Endothelial cell of umbilical vein (primary cell): ENCODE results near the gene KRT31. TPM values are rescaled to one million over a fixed set of nuclear protein-coding genes. Genes with fewer than 3 reads are reported as not detected.
"Not testable (repeated sequence)": the region's sequence is repeated elsewhere in the genome, so short reads cannot be mapped to it uniquely, and the experiment has no call there.

ENCODE experiments used
- BruUV-seq: library from RNA; stranded (reverse); fragments of 400-500 nt; replicated peaks from 2 replicates; lab custom pipeline; 2021; lab: Mats Ljungman, UMichigan
- CTCF ChIA-PET: fragments of 300-600, 350-600 bp; sonication (Branson Sonifier 250); formaldehyde crosslinking; loops from one replicate; lab custom pipeline; 2021; ENCODE audit warnings: antibody characterized with exemption, inconsistent platforms; lab: Charles Lee
- POLR2A ChIA-PET: fragments of 300-600, 350-600 bp; sonication (Branson Sonifier 250); formaldehyde crosslinking; loops from one replicate; lab custom pipeline; 2021; ENCODE audit warnings: antibody characterized with exemption, inconsistent platforms; lab: Charles Lee
- DNase-seq: peaks from one replicate; pipeline ENCODE4 v3.0.0-alpha.2; 2011; ENCODE audit warnings: low read depth, low spot score
- FAIRE-seq: peaks from 2 replicates; lab custom pipeline; 2011; peaks lifted over from hg19 to GRCh38; lab: Jason Lieb, UNC
- H2AFZ ChIP-seq: 2 replicates; pipeline ENCODE4 v1.6.0; 2012; ENCODE audit warnings: low read depth, low read length, control low read depth, inconsistent platforms
- H3K27ac ChIP-seq: 2 replicates; pipeline ENCODE4 v1.5.1; 2011; ENCODE audit warnings: low read depth, mild to moderate bottlenecking, control low read depth, low read length, moderate library complexity; ENCODE audit not compliant: insufficient read depth
- H3K27me3 ChIP-seq, 2 experiments: 2 replicates each; pipeline versions ENCODE4 v1.6.0 to v1.6.1; 2011; ENCODE audit warnings: low read length in 2 of 2, mixed read lengths in 1 of 2; ENCODE audit not compliant: control insufficient read depth in 2 of 2, insufficient read depth in 2 of 2
- H3K36me3 ChIP-seq, 2 experiments: 2 replicates in 1 of 2; 3 replicates in 1 of 2; pipeline ENCODE4 v1.5.1; 2011; ENCODE audit warnings: low read length in 2 of 2, mild to moderate bottlenecking in 1 of 2, moderate library complexity in 1 of 2; ENCODE audit not compliant: control insufficient read depth in 2 of 2, insufficient read depth in 2 of 2; ENCODE audit errors: extremely low read depth in 1 of 2
- H3K4me1 ChIP-seq: 3 replicates; pipeline ENCODE4 v1.5.1; 2011; ENCODE audit warnings: mild to moderate bottlenecking, low read length; ENCODE audit not compliant: control insufficient read depth, insufficient read depth; ENCODE audit errors: extremely low read depth
- H3K4me2 ChIP-seq: 2 replicates; pipeline ENCODE4 v1.6.1; 2011; ENCODE audit warnings: low read length, control low read depth, mixed read lengths; ENCODE audit not compliant: insufficient read depth
- H3K4me3 ChIP-seq, 3 experiments: fragments of 200-600 bp in 1 of 3; sonication (generic), shearing (Covaris generic) in 1 of 3; replicated peaks in 1 of 3; 2 replicates each; pipeline ENCODE4 v1.5.1; 2011 to 2016; ENCODE audit warnings: control low read depth in 3 of 3, low read length in 3 of 3, mild to moderate bottlenecking in 2 of 3, inconsistent platforms in 1 of 3, low read depth in 1 of 3, moderate library complexity in 1 of 3; ENCODE audit not compliant: insufficient read depth in 1 of 3
- H3K79me2 ChIP-seq: 2 replicates; pipeline ENCODE4 v1.6.0; 2012; ENCODE audit warnings: low read length, inconsistent platforms; ENCODE audit not compliant: control insufficient read depth, insufficient read depth
- H3K9ac ChIP-seq: replicated peaks from 2 replicates; pipeline ENCODE3; 2011; ENCODE audit warnings: low read length, control low read depth; ENCODE audit not compliant: insufficient read depth; ENCODE audit errors: extremely low read depth
- H3K9me1 ChIP-seq: replicated peaks from 3 replicates; pipeline ENCODE4 v1.6.0; 2011; ENCODE audit warnings: mild to moderate bottlenecking, low read length; ENCODE audit not compliant: control insufficient read depth, insufficient read depth; ENCODE audit errors: extremely low read depth
- H3K9me3 ChIP-seq: replicated peaks from 2 replicates; pipeline ENCODE4 v1.5.1; 2012; ENCODE audit warnings: low read length, inconsistent platforms; ENCODE audit not compliant: control insufficient read depth, insufficient read depth
- H4K20me1 ChIP-seq: replicated peaks from 2 replicates; pipeline ENCODE3; 2011; ENCODE audit warnings: mild to moderate bottlenecking, low read length; ENCODE audit not compliant: control insufficient read depth, insufficient read depth; ENCODE audit errors: extremely low read depth
- JUN ChIP-seq: IDR thresholded peaks from 2 replicates; pipeline ENCODE4 v1.6.1; 2011; ENCODE audit warnings: borderline replicate concordance, low read depth; ENCODE audit not compliant: insufficient read length, insufficient read depth
- POLR2AphosphoS5 ChIP-seq: IDR thresholded peaks from 2 replicates; pipeline ENCODE4 v1.6.1; 2012; ENCODE audit warnings: low read depth, mild to moderate bottlenecking, control low read depth, low read length, moderate library complexity; ENCODE audit not compliant: insufficient read depth
- dilution Hi-C: fragments of 300-500 bp; cut with MboI; formaldehyde crosslinking; loops from one replicate; pipeline ENCODE4 v1.15.0; 2019; ENCODE audit warnings: low sequenced_read_pairs; ENCODE audit not compliant: extremely low pct_ligation_motif_present
- intact Hi-C: fragments of 100-400 bp; cut with micrococcal nuclease; formaldehyde crosslinking; loops from one replicate; pipeline ENCODE4 v1.10.0; 2022
- polyA plus RNA-seq, 4 experiments: library from polyadenylated mRNA; depleted of rRNA in 3 of 4; stranded (reverse) in 3 of 4; unstranded in 1 of 4; fragments of >200 nt; gene quantifications; 2 replicates each; pipeline versions ENCODE4 v1.2.1 to v1.2.3, GENCODE V29; 2011 to 2012; ENCODE audit warnings: missing spikeins in 1 of 4
- total RNA-seq: library from RNA; stranded (reverse); gene quantifications from 2 replicates; pipeline ENCODE4 v1.2.3, GENCODE V29; 2021

KRT31 gene
- total and polyA plus RNA-seq, 2 donors (not counting 3 experiments of a cell fraction or from before 2014, with no cell fraction given) = not detected

DNA sequence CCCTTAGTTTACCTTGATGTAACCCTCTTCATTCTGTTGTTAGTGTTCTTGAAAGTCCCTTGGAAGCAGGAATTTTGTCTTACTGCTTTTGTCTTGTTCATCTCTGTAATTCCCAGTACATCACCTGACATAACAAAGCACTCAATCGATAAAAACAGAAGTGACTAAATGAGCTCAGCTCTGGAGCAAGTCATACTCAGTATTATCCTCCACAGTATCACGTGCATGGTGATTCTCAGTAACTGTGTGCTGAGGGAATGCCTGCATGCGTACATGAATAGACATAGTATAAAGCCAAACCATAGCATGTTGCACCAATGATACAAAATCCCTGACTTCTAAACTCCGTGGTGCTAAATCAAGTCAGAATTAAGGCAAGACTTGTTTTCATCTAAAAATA, 36.2 kb upstream of the KRT31 start:
- Histone ChIP-seq H3K27me3 (peaks cover 2 to 5% of the 10 kb centered on the region in 2 experiments), H3K4me1 (no peaks in the 10 kb centered on the region), H3K27ac (no peak overlapping the region), H3K9me3 (no peaks in the 10 kb centered on the region), H3K4me2 (no peak overlapping the region), H3K79me2 (no peaks in the 10 kb centered on the region), H3K9ac (no peak overlapping the region), H2AFZ (no peak overlapping the region), H3K4me3 (no peak overlapping the region), H4K20me1 (no peaks in the 10 kb centered on the region), H3K9me1 (no peaks in the 10 kb centered on the region), H3K36me3 (no peaks in the 10 kb centered on the region)
- intact Hi-C loops (no loop called here), dilution Hi-C loops (no loop called here)
- no TSS peak for BruUV-seq
- POLR2A ChIA-PET = interaction anchor here (0.6 kb wide), 1 partner anchor 408 kb away, joined by 3 read pairs; no protein-coding TSS in a partner anchor
- TF ChIP-seq POLR2AphosphoS5 (no peak), JUN (no peak)
- DNase-seq = no peak
- CTCF ChIA-PET = no interaction called here
- FAIRE-seq = no peak

DNA sequence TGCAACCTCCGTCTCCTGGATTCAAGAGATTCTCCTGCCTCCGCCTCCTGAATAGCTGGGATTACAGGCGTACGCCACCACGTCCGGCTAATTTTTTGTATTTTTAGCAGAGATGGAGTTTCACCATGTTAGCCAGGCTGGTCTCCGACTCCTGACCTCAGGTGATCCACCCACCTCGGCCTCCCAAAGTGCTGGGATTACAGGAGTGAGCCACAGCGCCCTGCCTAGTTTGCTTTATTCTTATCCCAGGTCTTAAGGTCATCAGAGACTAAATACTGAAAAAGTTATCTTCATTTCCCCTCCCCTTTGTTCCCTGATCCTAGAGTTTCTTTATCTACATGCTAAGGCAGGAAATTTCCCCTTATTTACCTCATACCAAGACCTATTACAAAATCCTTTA, 33.0 kb upstream of the KRT31 start:
- FAIRE-seq = not testable (repeated sequence)

More for the DNA sequence above, 33.0 kb upstream of the KRT31 start:
- H3K4me1 ChIP-seq, H4K20me1 ChIP-seq, H3K27me3 ChIP-seq, H3K4me2 ChIP-seq, H3K27ac ChIP-seq, POLR2A ChIA-PET, H3K9me3 ChIP-seq, dilution Hi-C loops, intact Hi-C loops, H3K79me2 ChIP-seq, H3K4me3 ChIP-seq, H2AFZ ChIP-seq, H3K9me1 ChIP-seq, DNase-seq, CTCF ChIA-PET, BruUV-seq, H3K36me3 ChIP-seq, H3K9ac ChIP-seq: not testable (repeated sequence)
